Measurements from ENCODE around the gene ILKAP. TPM values are rescaled to one million over a fixed set of nuclear protein-coding genes. Genes with fewer than 3 reads are reported as not detected.

ILKAP gene
- total and polyA plus RNA-seq, 9 donors: 19.4 to 43.8 (median 33.6) TPM

DNA sequence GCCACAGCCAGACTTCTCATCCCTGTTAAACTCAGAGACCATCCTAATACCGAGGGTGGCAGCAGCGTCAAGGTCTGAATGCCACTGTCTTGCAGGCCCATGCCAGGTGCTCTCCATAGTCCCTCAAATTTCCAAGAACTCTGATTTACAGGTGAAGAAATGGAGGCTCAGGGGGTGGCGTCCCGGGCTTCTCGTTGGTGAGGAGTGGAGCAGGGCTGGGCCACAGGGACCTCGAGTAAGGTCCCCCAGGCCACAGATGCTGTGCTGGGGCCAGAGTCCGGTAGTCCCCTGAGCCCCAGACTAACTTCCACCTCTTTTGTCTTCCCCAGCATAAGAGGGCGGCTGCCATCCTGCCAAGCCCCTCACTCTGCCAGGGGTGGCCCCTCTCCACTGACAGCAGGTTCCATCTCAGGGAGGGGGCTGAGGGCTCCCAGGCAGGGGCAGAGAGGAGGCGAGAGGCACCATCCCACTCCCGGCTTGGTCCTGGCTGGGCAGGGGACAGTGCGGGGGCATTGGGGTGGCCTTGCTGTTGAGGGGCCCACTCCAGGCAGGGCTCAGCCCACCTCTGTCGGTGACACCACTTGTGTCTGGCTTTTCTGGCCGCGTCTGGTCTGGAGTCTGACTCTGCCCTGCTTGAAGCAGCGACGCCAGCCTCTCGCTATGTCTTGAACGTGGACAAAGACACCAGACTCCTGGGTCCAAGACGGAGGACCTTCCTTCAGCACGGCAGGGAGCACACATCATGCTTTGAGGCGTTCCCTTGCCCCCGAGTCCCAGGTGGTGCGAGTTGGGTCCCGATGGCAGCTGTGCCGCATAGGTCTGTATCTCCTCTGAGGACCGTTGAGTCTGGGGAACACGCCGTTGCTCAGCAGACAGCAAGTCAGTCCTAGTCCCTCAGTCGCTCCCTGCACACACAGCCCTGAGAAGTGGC lies 80.9 kb downstream of the ILKAP start:
- 74% methylated on average over 21 of the region's 29 CpGs for WGBS (ENCODE audit: insufficient coverage)
- H3K4me3 ChIP-seq (ENCODE audit: low read length): no peak overlapping the region
- no peak overlapping the region for H3K27ac ChIP-seq (ENCODE audit: low read length)
- H3K9me3 ChIP-seq (replicated peaks; ENCODE audit: control insufficient read depth, low read depth, low read length): no peaks in the 10 kb centered on the region
- peaks cover 5% of the 10 kb centered on the region for H3K27me3 ChIP-seq (ENCODE audit: control insufficient read depth, insufficient read depth, low read length)
- no peak for DNase-seq
- H3K36me3 ChIP-seq (ENCODE audit: control insufficient read depth, insufficient read depth, low read length): no peaks in the 10 kb centered on the region
- H3K4me1 ChIP-seq (ENCODE audit: control insufficient read depth, insufficient read depth, low read length): peaks cover 32% of the 10 kb centered on the region

DNA sequence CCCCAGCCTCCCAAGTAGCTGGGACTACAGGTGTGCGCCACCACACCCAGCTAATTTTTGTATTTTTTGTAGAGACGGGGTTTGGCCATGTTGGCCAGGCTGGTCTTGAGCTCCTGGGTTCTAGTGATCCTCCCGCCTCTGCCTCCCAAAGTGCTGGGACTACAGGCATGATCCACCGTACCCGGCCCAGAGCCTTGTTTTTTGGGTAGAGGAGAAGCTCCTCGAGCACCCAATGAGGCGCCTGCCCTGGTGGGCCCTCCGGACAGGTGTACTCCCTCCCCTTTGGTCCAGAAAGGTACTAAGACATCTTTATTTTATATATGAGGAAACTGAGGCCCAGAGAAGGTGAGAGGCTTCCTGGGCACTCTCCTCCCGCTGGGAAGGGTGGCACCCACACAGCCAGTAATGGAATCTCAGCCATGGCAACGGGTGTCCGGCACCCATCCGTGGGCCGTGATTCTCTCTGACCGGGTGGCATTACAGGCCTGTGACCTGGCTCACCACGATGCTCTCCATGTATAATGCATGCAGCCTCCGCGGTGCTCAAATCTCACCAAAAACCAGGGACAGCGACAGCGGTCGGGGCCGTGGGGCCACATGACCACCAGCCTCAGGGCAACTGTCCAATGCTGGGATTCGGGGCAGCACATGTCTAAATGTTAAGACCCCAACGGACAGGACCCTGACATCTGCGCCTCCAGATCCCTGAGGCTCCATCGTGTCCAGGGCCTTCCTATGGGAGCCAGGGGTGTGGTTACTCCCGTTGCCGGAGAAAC lies 81.8 kb downstream of the ILKAP start:
- H3K27ac ChIP-seq (ENCODE audit: low read length): no peak overlapping the region

DNA sequence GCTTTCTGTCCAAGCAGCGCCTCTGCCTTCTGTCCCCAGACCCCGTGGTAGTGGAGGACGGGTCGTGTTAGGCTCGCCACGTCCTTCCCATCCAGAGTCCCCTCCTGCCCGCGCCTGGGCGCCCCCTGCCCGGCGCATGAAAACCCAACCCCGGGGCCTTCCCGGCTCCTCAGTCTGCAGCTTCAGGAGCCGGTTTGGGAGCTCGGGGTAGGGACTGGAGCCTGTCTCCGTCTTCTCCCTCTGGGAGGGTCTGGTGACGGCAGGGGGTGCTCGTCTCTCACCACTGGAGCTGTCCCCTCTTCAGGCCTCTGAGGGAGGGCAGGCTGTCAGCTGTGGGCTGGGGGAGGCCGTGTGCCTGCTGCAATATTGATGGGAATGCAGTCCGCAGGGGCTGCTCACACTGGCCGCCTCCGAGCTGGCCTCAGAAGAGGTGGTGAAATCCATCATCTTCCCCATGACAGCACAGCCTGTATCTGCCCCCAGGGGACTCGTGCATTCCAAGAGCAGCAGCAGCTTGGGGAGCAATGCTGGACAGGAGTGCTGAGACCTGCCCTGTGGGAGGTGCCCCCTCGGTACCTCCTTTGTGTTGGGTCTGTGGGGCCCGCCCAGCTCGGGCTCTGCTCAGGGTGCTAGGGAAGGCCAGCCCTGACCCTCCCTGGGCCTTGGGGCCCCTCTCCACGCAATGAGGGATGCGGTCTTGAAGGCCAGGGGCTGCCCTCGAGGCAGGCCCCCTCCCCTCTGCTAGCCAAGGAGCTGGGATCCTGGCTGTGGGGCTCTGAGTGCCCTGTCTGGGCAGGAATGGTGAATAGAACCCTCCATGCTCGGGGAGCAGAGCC lies 82.8 kb downstream of the ILKAP start:
- WGBS (ENCODE audit: insufficient coverage): 40% methylated on average over 14 of the region's 30 CpGs
- peak; percentile 49 for DNase-seq
- H3K27me3 ChIP-seq (ENCODE audit: control insufficient read depth, insufficient read depth, low read length): peaks cover 5% of the 10 kb centered on the region
- H3K36me3 ChIP-seq (ENCODE audit: control insufficient read depth, insufficient read depth, low read length): no peaks in the 10 kb centered on the region
- no peak overlapping the region for H3K4me3 ChIP-seq (ENCODE audit: low read length)
- no peaks in the 10 kb centered on the region for H3K9me3 ChIP-seq (replicated peaks; ENCODE audit: control insufficient read depth, low read depth, low read length)
- no peak overlapping the region for H3K27ac ChIP-seq (ENCODE audit: low read length)
- H3K4me1 ChIP-seq (ENCODE audit: control insufficient read depth, insufficient read depth, low read length): peaks cover 26% of the 10 kb centered on the region

More for the DNA sequence above, 81.8 kb downstream of the ILKAP start:
- no peak for DNase-seq
- 88% methylated on average over 19 of the region's 27 CpGs for WGBS (ENCODE audit: insufficient coverage)
- Histone ChIP-seq H3K27me3 (ENCODE audit: control insufficient read depth, insufficient read depth, low read length) (peaks cover 5% of the 10 kb centered on the region), H3K36me3 (ENCODE audit: control insufficient read depth, insufficient read depth, low read length) (no peaks in the 10 kb centered on the region), H3K4me3 (ENCODE audit: low read length) (no peak overlapping the region), H3K9me3 (replicated peaks; ENCODE audit: control insufficient read depth, low read depth, low read length) (no peaks in the 10 kb centered on the region), H3K4me1 (ENCODE audit: control insufficient read depth, insufficient read depth, low read length) (peaks cover 26% of the 10 kb centered on the region)

Other genes starting within 250 kb of the ILKAP start
- 31.8 TPM for gene UBE2F, start 236.7 kb downstream of the ILKAP start, total RNA-seq
- gene UBE2F, start 236.7 kb downstream of the ILKAP start, polyA plus RNA-seq (ENCODE audit: insufficient read depth in 1 of 8, insufficient read length in 8 of 8, low replicate concordance in 1 of 8): 10 to 100 TPM; 36.4 to 42.6 (median 39.0) TPM
- 8.2 TPM for gene SCLY, start 142.7 kb downstream of the ILKAP start, total RNA-seq
- gene SCLY, start 142.7 kb downstream of the ILKAP start, polyA plus RNA-seq (ENCODE audit: insufficient read depth in 1 of 8, insufficient read length in 8 of 8, low replicate concordance in 1 of 8): 10 to 100 TPM in 4 of 8 donors, 1 to 10 TPM in 4; 5.3 to 11.6 (median 10.0) TPM
- 2.9 TPM for gene ESPNL, start 103.4 kb downstream of the ILKAP start, total RNA-seq
- gene ESPNL, start 103.4 kb downstream of the ILKAP start, polyA plus RNA-seq (ENCODE audit: insufficient read depth in 1 of 8, insufficient read length in 8 of 8, low replicate concordance in 1 of 8): 1 to 10 TPM in 5 of 8 donors, under 1 TPM in 3; 0.75 to 3.6 (median 1.5) TPM
- gene KLHL30, start 65.0 kb downstream of the ILKAP start, total RNA-seq: 16.2 TPM
- 10 to 100 TPM in 7 of 8 donors, 1 to 10 TPM in 1; 9.9 to 18.4 (median 13.3) TPM for gene KLHL30, start 65.0 kb downstream of the ILKAP start, polyA plus RNA-seq (ENCODE audit: insufficient read depth in 1 of 8, insufficient read length in 8 of 8, low replicate concordance in 1 of 8)
- 6.1 TPM for gene ERFE, start 44.7 kb downstream of the ILKAP start, total RNA-seq
- 10 to 100 TPM in 4 of 8 donors, 1 to 10 TPM in 4; 6.4 to 25.0 (median 10.7) TPM for gene ERFE, start 44.7 kb downstream of the ILKAP start, polyA plus RNA-seq (ENCODE audit: insufficient read depth in 1 of 8, insufficient read length in 8 of 8, low replicate concordance in 1 of 8)
- 17.1 TPM for gene HES6, start 36.3 kb upstream of the ILKAP start, total RNA-seq
- gene HES6, start 36.3 kb upstream of the ILKAP start, polyA plus RNA-seq (ENCODE audit: insufficient read depth in 1 of 8, insufficient read length in 8 of 8, low replicate concordance in 1 of 8): 10 to 100 TPM; 17.6 to 25.9 (median 22.0) TPM
- 3.1 TPM for gene PER2, start 84.9 kb upstream of the ILKAP start, total RNA-seq
- 1 to 10 TPM; 2.8 to 6.5 (median 4.2) TPM for gene PER2, start 84.9 kb upstream of the ILKAP start, polyA plus RNA-seq (ENCODE audit: insufficient read depth in 1 of 8, insufficient read length in 8 of 8, low replicate concordance in 1 of 8)
- 4.4 TPM for gene TRAF3IP1, start 116.8 kb upstream of the ILKAP start, total RNA-seq
- gene TRAF3IP1, start 116.8 kb upstream of the ILKAP start, polyA plus RNA-seq (ENCODE audit: insufficient read depth in 1 of 8, insufficient read length in 8 of 8, low replicate concordance in 1 of 8): 10 to 100 TPM in 1 of 8 donors, 1 to 10 TPM in 7; 7.4 to 11.5 (median 8.4) TPM
- gene ASB1, start 223.2 kb upstream of the ILKAP start, total RNA-seq: 39.1 TPM
- gene ASB1, start 223.2 kb upstream of the ILKAP start, polyA plus RNA-seq (ENCODE audit: insufficient read depth in 1 of 8, insufficient read length in 8 of 8, low replicate concordance in 1 of 8): 10 to 100 TPM; 40.6 to 48.4 (median 43.4) TPM